PC-3 (cell line): Measurements from ENCODE around the gene MMD. TPM values are rescaled to one million over a fixed set of nuclear protein-coding genes. Genes with fewer than 3 reads are reported as not detected.

ENCODE experiments used
- ATAC-seq: fragments of 200-7000 bp; cut with Tn5 transposase; 2 replicates; pipeline ENCODE4 v1.9.1; 2020; ENCODE audit warnings: mild to moderate bottlenecking, moderate library complexity
- BruUV-seq: library from RNA; stranded (reverse); fragments of 400-500 nt; replicated peaks from 2 replicates; lab custom pipeline; 2021; lab: Mats Ljungman, UMichigan
- CTCF ChIA-PET: fragments of 300-600 bp; sonication (Branson Sonifier 250); formaldehyde crosslinking; loops from one replicate; lab custom pipeline; 2022; ENCODE audit warnings: antibody characterized with exemption; lab: Charles Lee
- POLR2A ChIA-PET: fragments of 300-600 bp; sonication (Branson Sonifier 250); formaldehyde crosslinking; loops from one replicate; lab custom pipeline; 2022; ENCODE audit warnings: antibody characterized with exemption; ENCODE audit not compliant: unreplicated experiment; lab: Charles Lee
- DNase-seq: peaks from one replicate; pipeline ENCODE4 v3.0.0-alpha.2; 2015
- H2AFZ ChIP-seq: fragments of 300-600 bp; sonication (generic); 2 replicates; pipeline ENCODE4 v1.6.0; 2016; ENCODE audit warnings: antibody characterized with exemption, low read length
- H3F3A ChIP-seq: fragments of 300-600 bp; sonication (generic); one replicate; pipeline ENCODE4 v1.6.0; 2017; ENCODE audit warnings: antibody characterized with exemption, low read length, control low read depth, mild to moderate bottlenecking; ENCODE audit not compliant: unreplicated experiment
- H3K27ac ChIP-seq: fragments of 300-600 bp; sonication (generic); 2 replicates; pipeline ENCODE4 v1.5.1; 2016; ENCODE audit warnings: mild to moderate bottlenecking, low read length
- H3K27me3 ChIP-seq: fragments of 300-600 bp; sonication (generic); 2 replicates; pipeline ENCODE4 v1.6.1; 2016; ENCODE audit warnings: low read length, mixed read lengths
- H3K36me3 ChIP-seq: fragments of 300-600 bp; sonication (generic); 2 replicates; pipeline ENCODE4 v1.6.1; 2016; ENCODE audit warnings: low read depth, mixed run types, low read length, mixed read lengths
- H3K4me1 ChIP-seq: fragments of 300-600 bp; sonication (generic); 2 replicates; pipeline ENCODE4 v1.5.1; 2016; ENCODE audit warnings: low read length; ENCODE audit not compliant: insufficient read depth
- H3K4me2 ChIP-seq: fragments of 300-600 bp; sonication (generic); 2 replicates; pipeline ENCODE4 v1.6.0; 2016; ENCODE audit warnings: low read length
- H3K4me3 ChIP-seq: fragments of 300-600 bp; sonication (generic); 2 replicates; pipeline ENCODE4 v1.5.1; 2016; ENCODE audit warnings: mild to moderate bottlenecking, low read length, mixed read lengths
- H3K79me2 ChIP-seq: fragments of 300-600 bp; sonication (generic); 2 replicates; pipeline ENCODE4 v1.6.1; 2017; ENCODE audit warnings: low read length, mixed read lengths
- H3K9ac ChIP-seq: fragments of 300-600 bp; sonication (generic); 2 replicates; pipeline ENCODE4 v1.6.0; 2016; ENCODE audit warnings: mild to moderate bottlenecking, low read length
- H3K9me2 ChIP-seq: fragments of 300-600 bp; sonication (generic); replicated peaks from 2 replicates; pipeline ENCODE4 v1.6.1; 2016; ENCODE audit warnings: mixed run types, low read length, mixed read lengths
- H3K9me3 ChIP-seq: fragments of 300-600 bp; sonication (generic); 2 replicates; pipeline ENCODE4 v1.6.1; 2016; ENCODE audit warnings: low read length, mixed read lengths
- H4K20me1 ChIP-seq: fragments of 300-600 bp; sonication (generic); 2 replicates; pipeline ENCODE4 v1.6.1; 2016; ENCODE audit warnings: low read length, mixed read lengths
- EZH2 ChIP-seq: fragments of 300-600 bp; sonication (generic); IDR thresholded peaks from one replicate; pipeline ENCODE4 v1.6.1; 2017; ENCODE audit warnings: antibody characterized with exemption, mild to moderate bottlenecking, low read length; ENCODE audit not compliant: unreplicated experiment
- EZH2phosphoT487 ChIP-seq: fragments of 300-600 bp; sonication (generic); IDR thresholded peaks from 2 replicates; pipeline ENCODE4 v1.6.1; 2018; ENCODE audit warnings: mild to moderate bottlenecking, antibody characterized with exemption, low read length, borderline replicate concordance
- intact Hi-C: fragments of 100-400 bp; cut with micrococcal nuclease; formaldehyde crosslinking; loops from 2 replicates; pipeline ENCODE4 v1.9.0; 2023
- total RNA-seq: library from RNA; depleted of rRNA; stranded (reverse); fragments of >200 nt; gene quantifications from 2 replicates; pipeline ENCODE4 v1.2.3, GENCODE V29; 2014
- TF ChIP-seq, protein P1 (sequence below): fragments of 300-600 bp; sonication (generic); conservative IDR thresholded peaks from 2 replicates; pipeline ENCODE4 v1.5.1; 2017; ENCODE audit warnings: antibody characterized with exemption, low read depth, mild to moderate bottlenecking, low read length

The MMD gene
- total RNA-seq, 1 experiment from 2014 or later = 24.1 TPM

DNA sequence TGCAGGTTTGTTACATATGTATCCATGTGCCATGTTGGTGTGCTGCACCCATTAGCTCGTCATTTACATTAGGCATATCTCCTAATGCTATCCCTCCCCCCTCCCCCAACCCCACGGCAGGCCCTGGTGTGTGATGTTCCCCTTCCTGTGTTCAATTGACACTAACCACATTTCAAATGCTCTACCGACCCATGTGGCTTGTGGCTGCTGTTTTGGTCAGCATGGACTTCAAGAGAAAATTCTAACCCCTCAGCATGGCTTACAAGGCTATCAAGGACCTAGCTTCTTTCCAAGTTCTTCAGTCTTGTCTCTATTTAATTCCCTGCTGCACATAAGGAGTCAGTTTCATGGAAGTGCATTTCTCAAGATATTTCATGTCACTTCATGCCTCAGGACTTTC is 52.9 kb downstream of the MMD start:
- DNase-seq (no peak), ATAC-seq (no peak)
- Histone ChIP-seq H3K27me3 (peaks cover 10% of the 10 kb centered on the region; the same call in 1 of the 2 replicates), H3K4me2 (no peak overlapping the region), H3K9me2 (no peaks in the 10 kb centered on the region), H3K27ac (no peak overlapping the region), H3K36me3 (no peaks in the 10 kb centered on the region), H3F3A (no peaks in the 10 kb centered on the region), H3K4me3 (no peak overlapping the region), H3K9me3 (no peaks in the 10 kb centered on the region), H2AFZ (no peak overlapping the region), H3K9ac (no peak overlapping the region), H4K20me1 (no peaks in the 10 kb centered on the region), H3K4me1 (no peaks in the 10 kb centered on the region), H3K79me2 (no peaks in the 10 kb centered on the region)
- BruUV-seq = no TSS peak
- TF ChIP-seq EZH2 = no peak
- TF ChIP-seq, protein P1, sequence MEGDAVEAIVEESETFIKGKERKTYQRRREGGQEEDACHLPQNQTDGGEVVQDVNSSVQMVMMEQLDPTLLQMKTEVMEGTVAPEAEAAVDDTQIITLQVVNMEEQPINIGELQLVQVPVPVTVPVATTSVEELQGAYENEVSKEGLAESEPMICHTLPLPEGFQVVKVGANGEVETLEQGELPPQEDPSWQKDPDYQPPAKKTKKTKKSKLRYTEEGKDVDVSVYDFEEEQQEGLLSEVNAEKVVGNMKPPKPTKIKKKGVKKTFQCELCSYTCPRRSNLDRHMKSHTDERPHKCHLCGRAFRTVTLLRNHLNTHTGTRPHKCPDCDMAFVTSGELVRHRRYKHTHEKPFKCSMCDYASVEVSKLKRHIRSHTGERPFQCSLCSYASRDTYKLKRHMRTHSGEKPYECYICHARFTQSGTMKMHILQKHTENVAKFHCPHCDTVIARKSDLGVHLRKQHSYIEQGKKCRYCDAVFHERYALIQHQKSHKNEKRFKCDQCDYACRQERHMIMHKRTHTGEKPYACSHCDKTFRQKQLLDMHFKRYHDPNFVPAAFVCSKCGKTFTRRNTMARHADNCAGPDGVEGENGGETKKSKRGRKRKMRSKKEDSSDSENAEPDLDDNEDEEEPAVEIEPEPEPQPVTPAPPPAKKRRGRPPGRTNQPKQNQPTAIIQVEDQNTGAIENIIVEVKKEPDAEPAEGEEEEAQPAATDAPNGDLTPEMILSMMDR = no peak
- CTCF ChIA-PET = no interaction called here
- POLR2A ChIA-PET = no interaction called here
- intact Hi-C loops = no loop called here

DNA sequence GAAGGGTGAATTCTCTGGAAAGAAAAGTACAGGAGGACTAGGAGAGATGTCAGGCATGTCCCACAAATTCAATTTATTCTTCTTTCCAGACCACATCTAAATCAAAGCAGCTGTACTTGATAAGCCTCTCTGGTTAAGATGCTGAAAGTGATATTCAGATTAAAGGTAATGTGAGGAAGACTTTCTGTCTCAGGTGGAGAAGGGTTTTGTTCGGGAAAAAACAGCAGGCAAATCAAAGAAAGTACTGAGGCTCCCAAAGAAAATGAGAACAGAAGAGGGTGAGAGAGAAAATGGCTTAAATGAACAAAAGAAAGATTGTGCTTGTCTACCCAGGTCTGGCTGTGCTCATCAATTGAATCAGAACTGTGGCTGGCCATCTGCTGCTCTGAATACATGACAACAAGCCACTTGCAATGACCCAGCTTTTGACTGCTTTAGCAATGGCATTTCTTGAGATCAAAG is 55.6 kb downstream of the MMD start:
- Histone ChIP-seq H3K36me3 (no peaks in the 10 kb centered on the region), H3K79me2 (no peaks in the 10 kb centered on the region), H2AFZ (no peak overlapping the region), H3K4me2 (no peak overlapping the region), H4K20me1 (no peaks in the 10 kb centered on the region), H3K9me3 (peaks cover 3% of the 10 kb centered on the region), H3K27ac (no peak overlapping the region), H3K9ac (no peak overlapping the region), H3K4me1 (no peaks in the 10 kb centered on the region), H3K27me3 (peaks cover 10% of the 10 kb centered on the region; the same call in 1 of the 2 replicates), H3K4me3 (no peak overlapping the region), H3F3A (no peaks in the 10 kb centered on the region), H3K9me2 (no peaks in the 10 kb centered on the region)
- no TSS peak for BruUV-seq
- no peak for ATAC-seq
- no peak for DNase-seq
- TF ChIP-seq, protein P1 = no peak
- TF ChIP-seq EZH2 = no peak
- no peak for TF ChIP-seq EZH2phosphoT487
- ChIA-PET CTCF (interaction anchor here (1.5 kb wide), 1 partner anchor 18 kb away, joined by 3 read pairs; no protein-coding TSS in a partner anchor), POLR2A (no interaction called here)
- intact Hi-C loops = no loop called here

DNA sequence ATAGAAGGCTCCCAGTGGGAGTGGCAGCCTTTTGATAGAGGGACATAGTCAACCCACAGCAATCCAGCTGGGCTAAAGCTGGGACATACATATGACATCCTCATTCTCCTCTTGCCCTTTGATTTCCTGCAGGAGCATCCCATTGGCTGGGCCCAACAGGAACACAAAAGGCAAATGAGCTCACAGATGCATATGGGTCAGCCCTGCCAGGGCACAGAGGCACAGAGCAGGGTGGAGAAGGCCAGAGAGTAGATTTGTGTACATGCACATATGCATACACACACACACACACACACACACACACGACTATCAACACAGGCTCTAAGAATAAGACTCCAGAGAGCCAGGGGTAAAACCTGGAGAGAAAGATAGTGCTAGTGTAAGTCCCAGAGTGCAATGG is 58.6 kb downstream of the MMD start:
- no peaks in the 10 kb centered on the region for H3K4me1 ChIP-seq
- H3K79me2 ChIP-seq = no peaks in the 10 kb centered on the region
- TF ChIP-seq EZH2 = no peak
- no peak for TF ChIP-seq EZH2phosphoT487
- TF ChIP-seq, protein P1 = no peak
- H2AFZ ChIP-seq = no peak overlapping the region
- DNase-seq (no peak), ATAC-seq (no peak)
- H4K20me1 ChIP-seq = no peaks in the 10 kb centered on the region
- no peaks in the 10 kb centered on the region for H3K9me2 ChIP-seq
- no peak overlapping the region for H3K9ac ChIP-seq
- no peak overlapping the region for H3K4me3 ChIP-seq
- ChIA-PET CTCF (no interaction called here), POLR2A (no interaction called here)
- BruUV-seq = no TSS peak
- H3K9me3 ChIP-seq = peaks cover 11% of the 10 kb centered on the region
- no peaks in the 10 kb centered on the region for H3F3A ChIP-seq
- no peak overlapping the region for H3K4me2 ChIP-seq
- intact Hi-C loops = no loop called here
- no peak overlapping the region for H3K27ac ChIP-seq
- 0 out of 2 replicates have a peak, but pooled peaks cover 5% of the 10 kb centered on the region for H3K27me3 ChIP-seq
- H3K36me3 ChIP-seq = no peaks in the 10 kb centered on the region
